OCI-LY3 (cell line): ENCODE measurements around the gene ZFAND2A.
A peak's percentile ranks its signal among the peaks of the same experiment; 100 is the strongest.

Source experiments
- H2AFZ ChIP-seq: fragments of 200-600, 300-600 bp; shearing (Covaris generic); 2 replicates; pipeline ENCODE4 v1.6.0; 2014; ENCODE audit warnings: antibody characterized with exemption, low read depth, low read length
- H3K27ac ChIP-seq: fragments of 200-600, 300-600 bp; sonication (generic); 2 replicates; pipeline ENCODE4 v1.5.1; 2014; ENCODE audit warnings: mild to moderate bottlenecking, low read length, moderate library complexity, mixed read lengths
- H3K27me3 ChIP-seq: fragments of 200-600, 300-600 bp; sonication (generic); 2 replicates; pipeline ENCODE4 v1.6.1; 2014; ENCODE audit warnings: low read depth, low read length, mixed read lengths
- H3K36me3 ChIP-seq: fragments of 200-600, 300-600 bp; sonication (generic); replicated peaks from 2 replicates; pipeline ENCODE3; 2014; ENCODE audit warnings: low read depth, low read length, mixed read lengths
- H3K4me1 ChIP-seq: fragments of 300-600, 200-600 bp; sonication (generic); 2 replicates; pipeline ENCODE4 v1.6.1; 2014; ENCODE audit warnings: low read length, mixed read lengths
- H3K4me2 ChIP-seq: fragments of 200-600, 300-600 bp; sonication (generic); 2 replicates; pipeline ENCODE4 v1.6.1; 2014; ENCODE audit warnings: low read length, mixed read lengths
- H3K4me3 ChIP-seq: fragments of 300-600, 200-600 bp; sonication (generic); 2 replicates; pipeline ENCODE4 v1.5.1; 2014; ENCODE audit warnings: antibody characterized with exemption, mild to moderate bottlenecking, low read length, moderate library complexity
- H3K79me2 ChIP-seq: fragments of 300-600, 200-600 bp; shearing (Covaris generic); 2 replicates; pipeline ENCODE4 v1.6.1; 2014; ENCODE audit warnings: mild to moderate bottlenecking, low read length, mixed read lengths
- H3K9ac ChIP-seq: fragments of 300-600, 200-600 bp; shearing (Covaris generic); 2 replicates; pipeline ENCODE4 v1.6.0; 2014; ENCODE audit warnings: mild to moderate bottlenecking, low read length, moderate library complexity
- H3K9me3 ChIP-seq: fragments of 200-600, 300-600 bp; shearing (Covaris generic); 2 replicates; pipeline ENCODE4 v1.6.1; 2014; ENCODE audit warnings: low read length, mixed read lengths; ENCODE audit not compliant: insufficient read depth
- H4K20me1 ChIP-seq: fragments of 200-600, 300-600 bp; sonication (generic); 2 replicates; pipeline ENCODE4 v1.6.1; 2016; ENCODE audit warnings: low read length, mixed read lengths; ENCODE audit not compliant: insufficient read depth
- EZH2phosphoT487 ChIP-seq: fragments of 200-600 bp; shearing (Covaris generic); IDR thresholded peaks from 2 replicates; pipeline ENCODE4 v1.6.1; 2018; ENCODE audit warnings: antibody characterized with exemption, mixed run types, low read depth
- TF ChIP-seq, protein P1 (sequence below): fragments of 200-600, 300-600 bp; sonication (generic); IDR thresholded peaks from 2 replicates; pipeline ENCODE4 v1.5.1; 2014; ENCODE audit warnings: antibody characterized with exemption, low read length, low read depth

ZFAND2A gene

DNA sequence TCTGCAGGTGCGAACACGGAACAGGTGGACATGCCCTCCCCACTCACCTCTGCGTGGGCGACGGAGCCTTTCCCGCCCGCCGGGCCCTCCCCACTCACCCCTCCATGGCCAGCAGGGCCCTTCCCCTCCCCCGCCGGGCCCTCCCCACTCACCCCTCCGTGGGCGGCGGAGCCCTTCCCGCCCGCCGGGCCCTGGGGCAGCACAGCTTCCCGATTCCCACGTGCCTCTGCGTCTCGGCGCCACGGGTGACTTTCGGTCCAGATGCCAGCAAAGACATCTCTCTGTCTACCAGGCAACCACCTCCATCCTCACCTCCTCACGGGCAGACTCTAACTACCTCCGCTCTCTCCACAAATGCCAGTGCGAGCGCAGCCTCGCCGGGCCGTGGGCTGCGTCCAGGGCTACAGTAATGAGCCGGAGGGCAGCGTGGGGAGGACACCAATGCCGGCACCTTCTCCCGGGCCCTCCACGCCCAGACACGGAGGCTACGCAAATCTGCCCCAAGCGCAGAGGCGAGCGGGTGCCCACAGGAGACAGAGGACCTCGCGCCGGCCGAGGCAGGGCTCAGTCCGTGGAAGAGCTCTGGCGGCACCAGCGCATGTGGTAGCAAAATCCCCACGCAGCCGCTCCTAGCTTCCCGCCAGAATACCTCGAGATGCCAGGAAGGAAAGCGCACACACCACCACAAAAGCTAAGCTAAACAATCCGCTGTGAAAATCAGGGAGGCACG lies 50.2 kb downstream of the ZFAND2A start:
- Histone ChIP-seq H3K4me3 (no peak overlapping the region), H3K4me1 (peaks cover 26% of the 10 kb centered on the region), H3K9ac (no peak overlapping the region), H3K27me3 (no peaks in the 10 kb centered on the region), H3K27ac (no peak overlapping the region), H4K20me1 (0 out of 2 replicates have a peak, but pooled peaks cover 4% of the 10 kb centered on the region), H3K36me3 (no peaks in the 10 kb centered on the region), H3K4me2 (no peak overlapping the region), H2AFZ (no peak overlapping the region), H3K79me2 (peaks cover 18% of the 10 kb centered on the region), H3K9me3 (no peaks in the 10 kb centered on the region)
- TF ChIP-seq, protein P1, sequence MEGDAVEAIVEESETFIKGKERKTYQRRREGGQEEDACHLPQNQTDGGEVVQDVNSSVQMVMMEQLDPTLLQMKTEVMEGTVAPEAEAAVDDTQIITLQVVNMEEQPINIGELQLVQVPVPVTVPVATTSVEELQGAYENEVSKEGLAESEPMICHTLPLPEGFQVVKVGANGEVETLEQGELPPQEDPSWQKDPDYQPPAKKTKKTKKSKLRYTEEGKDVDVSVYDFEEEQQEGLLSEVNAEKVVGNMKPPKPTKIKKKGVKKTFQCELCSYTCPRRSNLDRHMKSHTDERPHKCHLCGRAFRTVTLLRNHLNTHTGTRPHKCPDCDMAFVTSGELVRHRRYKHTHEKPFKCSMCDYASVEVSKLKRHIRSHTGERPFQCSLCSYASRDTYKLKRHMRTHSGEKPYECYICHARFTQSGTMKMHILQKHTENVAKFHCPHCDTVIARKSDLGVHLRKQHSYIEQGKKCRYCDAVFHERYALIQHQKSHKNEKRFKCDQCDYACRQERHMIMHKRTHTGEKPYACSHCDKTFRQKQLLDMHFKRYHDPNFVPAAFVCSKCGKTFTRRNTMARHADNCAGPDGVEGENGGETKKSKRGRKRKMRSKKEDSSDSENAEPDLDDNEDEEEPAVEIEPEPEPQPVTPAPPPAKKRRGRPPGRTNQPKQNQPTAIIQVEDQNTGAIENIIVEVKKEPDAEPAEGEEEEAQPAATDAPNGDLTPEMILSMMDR, result no peak

DNA sequence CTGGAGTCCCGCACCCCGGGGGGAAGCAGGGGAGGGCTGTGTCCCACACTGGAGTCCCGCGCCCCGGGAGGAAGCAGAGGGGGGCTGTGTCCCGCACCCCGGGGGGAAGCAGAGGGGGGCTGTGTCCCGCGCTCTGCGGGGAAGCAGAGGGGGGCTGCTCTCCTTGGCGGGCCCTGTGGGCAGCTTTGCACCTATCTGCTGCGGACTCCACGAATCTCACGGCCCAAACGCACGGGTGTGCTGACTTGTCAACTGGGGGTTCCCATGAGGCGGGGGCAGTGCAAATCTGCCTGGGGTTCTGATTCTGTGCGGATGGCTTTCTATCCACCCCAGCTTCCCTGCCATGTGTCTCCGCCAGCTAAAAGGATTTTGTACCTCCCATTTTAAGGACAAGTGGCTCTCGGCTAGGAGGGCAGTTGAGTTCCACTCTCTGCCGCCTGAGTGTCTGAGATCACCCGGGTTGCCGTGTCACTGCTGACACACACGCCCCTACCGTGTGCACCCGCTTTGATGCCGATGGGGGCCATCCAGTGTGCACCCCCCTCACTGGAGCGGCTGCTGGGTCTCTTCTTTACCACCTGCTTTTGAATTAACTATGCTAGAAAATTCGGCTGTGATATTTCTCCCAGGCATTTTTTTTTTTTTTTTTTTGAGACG lies 51.6 kb downstream of the ZFAND2A start:
- Histone ChIP-seq H4K20me1 (0 out of 2 replicates have a peak, but pooled peaks cover 4% of the 10 kb centered on the region), H3K9ac (no peak overlapping the region), H3K36me3 (no peaks in the 10 kb centered on the region), H3K4me2 (no peak overlapping the region), H3K4me1 (peaks cover 40% of the 10 kb centered on the region), H3K79me2 (peaks cover 27% of the 10 kb centered on the region), H2AFZ (no peak overlapping the region), H3K27me3 (no peaks in the 10 kb centered on the region), H3K4me3 (no peak overlapping the region), H3K27ac (no peak overlapping the region), H3K9me3 (no peaks in the 10 kb centered on the region)
- no peak for TF ChIP-seq EZH2phosphoT487
- TF ChIP-seq, protein P1, result no peak

DNA sequence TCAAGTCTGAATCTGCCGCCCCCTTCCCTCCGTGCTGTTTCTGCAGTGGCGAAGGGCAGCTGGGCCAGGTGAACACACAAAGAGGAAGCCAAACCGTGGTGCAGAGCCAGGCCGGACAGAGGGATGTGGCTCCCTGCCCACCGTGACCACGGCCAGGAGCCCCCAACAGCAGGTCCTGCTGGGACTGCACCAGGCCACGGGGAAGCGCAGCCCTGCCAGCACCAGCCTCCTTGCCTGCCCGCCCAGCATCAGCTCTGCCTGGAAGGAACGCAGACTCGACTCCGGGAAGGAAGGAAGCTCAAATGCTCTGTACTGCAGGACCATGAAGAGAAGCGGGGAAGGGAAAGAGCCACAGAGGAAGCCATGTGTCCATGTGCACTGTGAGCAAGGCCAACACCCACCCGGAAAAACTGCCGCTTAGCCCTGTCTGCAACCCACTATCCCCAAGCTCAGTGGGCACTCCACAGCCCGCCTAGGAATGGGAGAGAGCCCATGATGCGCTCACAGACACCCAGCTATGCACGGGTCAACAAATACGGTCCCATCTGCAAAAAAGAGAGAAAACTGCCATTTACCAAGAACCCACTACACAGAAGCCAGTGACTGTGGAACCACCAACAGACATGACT lies 53.1 kb downstream of the ZFAND2A start:
- H3K79me2 ChIP-seq, result peaks cover 38% of the 10 kb centered on the region
- TF ChIP-seq, protein P1, result no peak
- no peak for TF ChIP-seq EZH2phosphoT487
- no peak overlapping the region for H3K27ac ChIP-seq
- H3K4me3 ChIP-seq, result no peak overlapping the region
- no peaks in the 10 kb centered on the region for H3K27me3 ChIP-seq
- H3K9ac ChIP-seq, result no peak overlapping the region
- peaks cover 55% of the 10 kb centered on the region for H3K4me1 ChIP-seq
- peak overlapping the region; percentile 80 for H3K4me2 ChIP-seq
- no peak overlapping the region for H2AFZ ChIP-seq
- 0 out of 2 replicates have a peak, but pooled peaks cover 4% of the 10 kb centered on the region for H4K20me1 ChIP-seq
- peaks cover 7% of the 10 kb centered on the region for H3K36me3 ChIP-seq
- H3K9me3 ChIP-seq, result no peaks in the 10 kb centered on the region
